ENCODE measurements around the gene ENTPD8. TPM values are rescaled to one million over a fixed set of nuclear protein-coding genes. Genes with fewer than 3 reads are reported as not detected.

The ENTPD8 gene
- total and polyA plus RNA-seq, 2 of the 4 experiments (the other 2 are of a cell fraction), result 0.07 TPM; not detected in 1

- no peak overlapping the region for H3K23ac ChIP-seq (ENCODE audit: low read depth, low read length)
- DNase-seq (no peak), ATAC-seq (ENCODE audit: low read depth) (peak; percentile 22; the same call in 1 of the 2 replicates)
- no peak overlapping the region for H3K9ac ChIP-seq (ENCODE audit: low read depth, low read length)
- no peak overlapping the region for H4K5ac ChIP-seq (ENCODE audit: low read depth, low read length)
- in situ Hi-C loops (cut with MboI; ENCODE audit: low sequenced_read_pairs) (no loop called here), intact Hi-C loops (cut with micrococcal nuclease) (no loop called here), dilution Hi-C loops (cut with HindIII; ENCODE audit: low sequenced_read_pairs, unreplicated experiment) (no loop called here)
- no peak overlapping the region for H3K56ac ChIP-seq (ENCODE audit: extremely low read depth, insufficient read depth, low read length)
- no TSS peak for BruUV-seq (replicated peaks)
- H4K91ac ChIP-seq (ENCODE audit: insufficient read depth, low read depth, low read length), result no peak overlapping the region
- H3K27me3 ChIP-seq (ENCODE audit: control insufficient read depth, insufficient read depth, low read length), result peaks cover 28% of the 10 kb centered on the region
- no peak overlapping the region for H3K4ac ChIP-seq (ENCODE audit: low read depth, low read length)
- peak overlapping the region; percentile 35 for H2AFZ ChIP-seq (replicated peaks; ENCODE audit: low read length, poor library complexity)
- H3K9me3 ChIP-seq (ENCODE audit: control insufficient read depth, insufficient read depth, low read length), result no peaks in the 10 kb centered on the region
- no peak overlapping the region for H3K27ac ChIP-seq (ENCODE audit: insufficient read depth, low read length)
- H2BK15ac ChIP-seq (ENCODE audit: low read depth, low read length), result no peak overlapping the region
- 21% methylated on average over 13 of the region's 41 CpGs; no CpG with 5 or more reads in 1 of the 2 experiments for WGBS, 2 experiments (ENCODE audit: extremely low coverage in 2 of 2, insufficient read length in 1 of 2)
- H3K14ac ChIP-seq (replicated peaks; ENCODE audit: low read depth, low read length), result no peak overlapping the region
- H3K9me1 ChIP-seq (ENCODE audit: insufficient read depth, low read length), result no peaks in the 10 kb centered on the region; the same call in 1 of the 2 replicates
- H3K36me3 ChIP-seq (ENCODE audit: control insufficient read depth, insufficient read depth, low read length), result no peaks in the 10 kb centered on the region
- CTCF ChIA-PET, result interaction anchor here (0.5 to 0.6 kb wide), 2 partner anchors 18 to 22 kb away, joined by 4 to 5 read pairs; no protein-coding TSS in a partner anchor
- H2BK5ac ChIP-seq (ENCODE audit: low read depth, low read length, poor library complexity, severe bottlenecking), result no peak overlapping the region
- no peak overlapping the region for H3K18ac ChIP-seq (ENCODE audit: low read depth, low read length)
- H3K4me3 ChIP-seq (ENCODE audit: insufficient read depth, low read depth, low read length), result no peak overlapping the region
- H2BK20ac ChIP-seq (ENCODE audit: low read depth, low read length), result no peak overlapping the region
- POLR2A ChIA-PET (ENCODE audit: unreplicated experiment), result no interaction called here
- H3K4me1 ChIP-seq (ENCODE audit: control insufficient read depth, insufficient read depth, low read length), result peaks cover 2% of the 10 kb centered on the region; the same call in 1 of the 2 replicates
- peaks cover 6% of the 10 kb centered on the region; the same call in 1 of the 2 replicates for H4K20me1 ChIP-seq (ENCODE audit: insufficient read depth, low read length)
- H2AK5ac ChIP-seq (ENCODE audit: low read depth, low read length), result no peak overlapping the region
- no peak overlapping the region for H2AK9ac ChIP-seq (replicated peaks; ENCODE audit: low read depth, low read length, poor library complexity)
- H3K4me2 ChIP-seq (ENCODE audit: low read depth, low read length), result no peak overlapping the region
- no peaks in the 10 kb centered on the region for H3K79me1 ChIP-seq (ENCODE audit: low read depth in 1 of 2, low read length in 2 of 2)
- no peak overlapping the region for H4K8ac ChIP-seq (ENCODE audit: low read depth in 2 of 2, low read length in 2 of 2)
- H2BK120ac ChIP-seq (ENCODE audit: low read depth, low read length), result no peak overlapping the region
- TF ChIP-seq RFX5 (IDR thresholded peaks at IDR 0.05; ENCODE audit: low read depth, low read length) (no peak), ELK1 (IDR thresholded peaks at IDR 0.05; ENCODE audit: borderline replicate concordance, low read depth, low read length) (no peak), POLR2A (IDR thresholded peaks at IDR 0.05; ENCODE audit: low read depth, low read length) (no peak), MAFK (IDR thresholded peaks at IDR 0.05; ENCODE audit: low read depth, low read length) (no peak), MXI1 (IDR thresholded peaks at IDR 0.05; ENCODE audit: borderline replicate concordance, low read depth, low read length) (no peak), SMC3 (IDR thresholded peaks at IDR 0.05; ENCODE audit: low read depth, low read length) (no peak), RAD21 (IDR thresholded peaks at IDR 0.05; ENCODE audit: low read length) (no peak), CTCF (conservative IDR thresholded peaks at IDR 0.05; ENCODE audit: low read depth, low read length) (no peak), RCOR1 (IDR thresholded peaks at IDR 0.05; ENCODE audit: insufficient replicate concordance, low read length) (no peak), CHD1 (IDR thresholded peaks at IDR 0.05; ENCODE audit: low read depth, low read length) (no peak), MAZ (IDR thresholded peaks at IDR 0.05; ENCODE audit: borderline replicate concordance, low read depth, low read length) (no peak), BHLHE40 (IDR thresholded peaks at IDR 0.05; ENCODE audit: low read depth, low read length) (no peak), NFE2L2 (IDR thresholded peaks at IDR 0.05; ENCODE audit: low read depth, low read length) (no peak)
- TF ChIP-seq, protein P1, sequence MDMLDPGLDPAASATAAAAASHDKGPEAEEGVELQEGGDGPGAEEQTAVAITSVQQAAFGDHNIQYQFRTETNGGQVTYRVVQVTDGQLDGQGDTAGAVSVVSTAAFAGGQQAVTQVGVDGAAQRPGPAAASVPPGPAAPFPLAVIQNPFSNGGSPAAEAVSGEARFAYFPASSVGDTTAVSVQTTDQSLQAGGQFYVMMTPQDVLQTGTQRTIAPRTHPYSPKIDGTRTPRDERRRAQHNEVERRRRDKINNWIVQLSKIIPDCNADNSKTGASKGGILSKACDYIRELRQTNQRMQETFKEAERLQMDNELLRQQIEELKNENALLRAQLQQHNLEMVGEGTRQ (IDR thresholded peaks at IDR 0.05; ENCODE audit: low read depth, low read length), result no peak
Observed at GRCh38 chr9:137487454-137488326, 46.5 kb upstream of the ENTPD8 start.

Data from IMR-90 (cell line).